GM18505 (cell line): ENCODE data around the gene ATP2A1.
A peak's percentile ranks its signal among the peaks of the same experiment; 100 is the strongest.
"Not testable (repeated sequence)": the region's sequence is repeated elsewhere in the genome, so short reads cannot be mapped to it uniquely, and the experiment has no call there.

ENCODE experiments used
- ATAC-seq: cut with Tn5 transposase; IDR thresholded peaks from one replicate; pipeline ENCODE4 v1.9.1; 2021; ENCODE audit not compliant: unreplicated experiment
- POLR2A ChIP-seq: IDR thresholded peaks from 4 replicates; pipeline ENCODE4 v1.6.1; 2011; ENCODE audit warnings: borderline replicate concordance; ENCODE audit not compliant: insufficient read depth, insufficient read length; ENCODE audit errors: extremely low read depth

Gene ATP2A1

DNA sequence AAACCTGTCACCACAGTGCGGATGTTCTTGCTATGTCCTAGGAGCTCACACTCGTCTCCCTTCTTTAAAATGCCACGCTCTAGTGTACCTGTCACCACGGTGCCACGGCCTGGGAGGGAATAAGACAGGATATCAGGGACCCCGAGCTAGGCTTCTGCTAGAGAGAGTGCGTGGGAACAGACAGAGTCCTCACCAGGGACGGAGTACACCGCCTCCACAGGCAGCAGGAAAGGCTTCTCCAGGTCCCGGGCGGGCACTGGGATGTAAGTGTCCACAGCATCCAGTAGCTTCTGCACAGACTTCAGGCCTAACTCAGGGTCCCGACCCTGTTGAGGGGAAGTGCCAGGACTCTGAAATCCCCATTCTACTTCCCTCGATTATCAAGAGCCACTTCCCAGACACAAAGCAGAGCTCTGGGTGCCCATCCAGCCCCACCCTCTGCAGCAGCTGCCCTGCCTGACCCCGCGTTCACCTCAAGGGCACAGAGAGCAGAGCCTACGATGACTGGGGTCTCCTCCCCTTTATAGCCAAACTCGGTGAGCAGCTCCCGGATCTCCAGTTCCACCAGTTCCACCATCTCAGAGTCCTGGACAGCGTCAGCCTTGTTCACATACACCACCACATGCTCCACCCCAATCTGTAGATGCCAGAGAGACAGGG is 33.9 kb upstream of the ATP2A1 start:
- no peak for TF ChIP-seq POLR2A
- no peak for ATAC-seq

DNA sequence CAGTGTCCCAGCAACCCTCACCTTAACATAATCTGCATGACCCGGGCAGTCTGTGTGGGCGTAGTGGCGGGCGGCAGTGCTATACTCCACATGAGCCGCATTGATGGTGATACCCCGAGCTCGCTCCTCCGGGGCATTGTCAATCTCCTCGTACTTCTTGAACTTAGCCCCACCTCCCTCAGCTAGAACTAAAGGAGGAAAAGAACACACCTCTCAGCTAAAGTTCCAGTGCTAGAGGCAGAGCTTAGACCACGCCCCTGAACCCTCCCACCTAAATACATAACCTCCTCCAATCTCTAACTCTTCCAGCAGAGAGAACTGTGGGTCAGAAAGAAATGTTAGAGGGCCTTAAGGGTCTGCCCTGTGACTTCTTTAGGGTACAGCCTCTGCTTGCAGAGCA is 33.0 kb upstream of the ATP2A1 start:
- no peak for TF ChIP-seq POLR2A
- ATAC-seq, result no peak

GRCh38 chr16:28845761-28846079 is 32.6 kb upstream of the ATP2A1 start:
- ATAC-seq, result peak; percentile 1

DNA sequence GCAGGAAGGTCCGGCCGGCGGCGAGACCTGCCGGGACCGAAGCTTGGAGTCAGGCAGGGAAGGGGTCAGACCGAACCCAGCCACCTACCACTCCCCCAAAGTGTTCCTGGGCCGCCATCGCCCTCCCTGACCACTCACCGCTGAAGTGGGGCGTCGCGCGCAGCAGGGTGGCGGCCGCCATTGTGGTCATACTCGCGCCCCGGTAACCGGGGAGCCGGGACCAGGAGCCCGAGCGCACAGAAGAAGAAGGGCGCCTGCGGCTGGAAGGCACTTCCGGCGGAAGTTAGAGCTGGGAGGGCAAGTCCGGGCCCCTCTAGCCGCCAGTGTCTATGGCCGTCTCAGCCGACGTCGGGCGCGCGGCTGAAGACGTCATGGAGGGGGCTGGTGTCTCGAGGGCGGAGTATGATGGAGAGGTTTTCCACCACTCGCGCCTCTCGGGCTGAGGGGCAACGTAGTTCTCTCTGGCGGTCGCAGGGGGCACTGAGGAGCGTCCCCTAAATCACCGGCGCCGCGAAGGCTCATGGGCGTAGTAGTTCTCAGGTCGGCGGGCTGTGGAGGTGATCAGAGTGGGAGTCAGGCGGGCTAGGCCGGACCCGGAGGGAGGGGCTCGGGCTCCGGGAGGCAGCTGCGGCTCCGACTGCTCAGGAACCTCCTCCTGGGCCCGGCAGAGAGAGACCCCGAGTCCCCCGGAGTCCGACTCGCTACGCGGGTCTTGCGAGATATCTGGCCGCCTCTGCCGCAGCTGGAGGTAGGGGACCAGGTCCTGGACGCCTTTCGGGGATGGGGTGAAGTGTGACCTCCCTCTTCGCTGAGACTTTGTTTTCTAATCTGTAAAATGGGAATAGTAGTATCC is 32.0 kb upstream of the ATP2A1 start, which contains the start of gene TUFM:
Gene TUFM (minus strand): TSS at position 269 of the 853 bp plus-strand sequence. CDS start 79 bp downstream, at position 190.
- TF ChIP-seq POLR2A, result peak; percentile 79
- peak; percentile 83 for ATAC-seq

More at GRCh38 chr16:28845761-28846079, 32.6 kb upstream of the ATP2A1 start:
- TF ChIP-seq POLR2A, result no peak

DNA sequence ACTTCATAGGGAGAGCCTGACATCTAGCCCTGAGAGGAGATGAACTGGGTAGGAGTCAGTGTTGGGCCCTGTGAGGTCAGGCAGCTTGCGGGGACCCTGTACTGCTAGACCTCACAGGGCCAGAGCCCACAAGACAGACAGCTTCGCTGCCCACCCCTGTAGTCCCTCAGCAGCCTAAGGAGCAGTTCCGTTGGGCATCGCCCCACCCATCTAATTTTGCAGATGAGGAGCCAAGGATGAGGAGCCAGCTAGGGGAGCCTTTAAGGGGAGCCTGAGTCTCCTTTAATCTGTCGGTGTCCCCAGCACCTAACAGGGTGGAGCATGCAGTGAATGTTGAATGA is 31.4 kb upstream of the ATP2A1 start:
- no peak for TF ChIP-seq POLR2A
- peak; percentile 5 for ATAC-seq

DNA sequence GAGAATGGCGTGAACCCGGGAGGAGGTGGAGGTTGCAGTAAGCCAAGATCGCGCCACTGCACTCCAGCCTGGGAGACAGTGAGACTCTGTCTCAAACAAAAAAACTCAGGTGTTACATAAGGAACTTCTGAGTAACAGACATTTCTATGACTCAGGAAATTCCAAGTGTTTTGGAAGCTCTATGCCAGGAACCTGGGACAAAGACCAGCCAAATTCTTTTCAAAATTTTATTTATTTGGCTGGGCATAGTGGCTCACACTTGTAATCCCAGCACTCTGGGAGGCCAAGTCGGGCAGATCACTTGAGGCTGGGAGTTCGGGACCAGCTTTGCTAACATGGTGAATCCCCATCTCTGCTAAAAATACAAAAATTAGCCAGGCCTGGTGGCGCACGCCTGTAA is 19.9 kb upstream of the ATP2A1 start:
- TF ChIP-seq POLR2A, result no peak
- ATAC-seq, result no peak

GRCh38 chr16:28859326-28859725 is 19.0 kb upstream of the ATP2A1 start:
- TF ChIP-seq POLR2A, result no peak
- ATAC-seq, result no peak

DNA sequence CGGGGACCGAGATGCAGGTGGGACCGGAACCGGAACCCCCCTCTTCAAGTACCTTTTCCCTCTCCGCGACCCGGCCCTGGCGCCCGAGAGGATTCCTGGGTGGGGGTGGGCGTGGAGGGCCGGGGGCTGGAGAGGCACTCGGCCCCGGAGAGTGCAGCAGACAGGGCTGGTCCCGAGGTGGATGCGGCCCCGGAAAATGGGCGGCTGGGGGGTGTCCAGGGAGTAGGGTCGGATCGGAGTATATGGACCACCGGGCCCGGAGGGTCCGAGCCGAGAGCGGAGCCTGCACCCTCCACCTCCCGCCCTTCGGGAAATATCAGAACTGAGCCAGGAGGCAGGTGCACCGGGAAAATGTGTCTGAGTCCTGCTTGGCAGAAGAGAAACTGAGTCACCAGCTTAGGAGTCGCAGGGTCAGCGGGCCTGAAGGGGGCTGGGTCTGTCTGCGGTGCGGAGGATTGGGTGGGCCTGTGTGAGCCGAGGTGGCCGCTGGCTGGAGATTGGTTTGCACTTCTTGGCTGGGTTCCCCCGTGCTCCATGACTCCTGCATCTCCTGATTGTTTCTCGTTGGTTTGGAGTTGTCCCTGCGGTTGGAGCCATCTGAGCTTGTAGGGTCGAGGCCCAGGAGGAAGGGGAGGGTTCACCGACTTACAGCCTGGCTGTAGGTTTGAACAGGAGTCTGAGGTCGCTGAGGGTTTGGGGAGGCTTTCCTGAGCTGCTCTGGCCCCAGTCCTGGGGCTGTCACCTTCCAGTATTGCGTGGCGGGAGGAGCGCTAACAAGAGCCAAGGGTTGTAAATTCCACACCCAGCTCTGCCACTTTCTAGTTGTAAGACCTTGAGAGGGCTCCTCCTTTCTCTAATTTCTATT is 14.1 kb upstream of the ATP2A1 start:
- TF ChIP-seq POLR2A, result no peak
- ATAC-seq, result peak; percentile 5

- TF ChIP-seq POLR2A, result no peak
- no peak for ATAC-seq
These were observed 13.1 kb upstream of the ATP2A1 start for GRCh38 chr16:28865001-28865688.

DNA sequence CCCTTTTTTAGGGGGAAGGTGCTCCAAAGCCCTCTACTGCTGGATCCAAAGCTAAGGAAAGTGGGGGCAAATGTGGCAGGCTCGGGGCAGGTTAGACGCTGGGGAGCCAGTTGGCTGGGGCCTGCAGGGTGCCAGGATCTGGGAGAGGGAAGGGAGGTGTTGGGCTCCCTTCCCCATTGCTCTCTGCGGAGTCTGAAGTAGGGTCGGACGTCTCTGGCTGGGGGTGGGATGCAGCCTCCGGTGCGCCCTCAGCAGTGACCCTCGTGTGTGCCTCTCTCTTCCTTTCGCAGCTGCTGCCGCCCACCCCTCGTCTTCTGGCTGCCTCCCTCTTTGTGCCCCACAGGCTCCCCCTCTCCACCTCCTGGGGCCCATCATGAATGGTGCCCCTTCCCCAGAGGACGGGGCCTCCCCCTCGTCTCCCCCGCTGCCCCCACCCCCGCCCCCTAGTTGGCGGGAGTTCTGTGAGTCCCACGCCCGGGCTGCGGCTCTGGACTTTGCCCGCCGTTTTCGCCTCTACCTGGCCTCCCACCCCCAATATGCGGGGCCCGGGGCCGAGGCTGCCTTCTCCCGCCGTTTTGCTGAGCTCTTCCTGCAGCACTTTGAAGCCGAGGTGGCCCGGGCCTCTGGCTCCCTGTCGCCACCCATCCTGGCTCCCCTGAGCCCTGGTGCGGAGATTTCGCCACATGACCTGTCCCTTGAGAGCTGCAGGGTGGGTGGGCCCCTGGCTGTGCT is 12.4 kb upstream of the ATP2A1 start:
- no peak for ATAC-seq
- TF ChIP-seq POLR2A, result no peak

DNA sequence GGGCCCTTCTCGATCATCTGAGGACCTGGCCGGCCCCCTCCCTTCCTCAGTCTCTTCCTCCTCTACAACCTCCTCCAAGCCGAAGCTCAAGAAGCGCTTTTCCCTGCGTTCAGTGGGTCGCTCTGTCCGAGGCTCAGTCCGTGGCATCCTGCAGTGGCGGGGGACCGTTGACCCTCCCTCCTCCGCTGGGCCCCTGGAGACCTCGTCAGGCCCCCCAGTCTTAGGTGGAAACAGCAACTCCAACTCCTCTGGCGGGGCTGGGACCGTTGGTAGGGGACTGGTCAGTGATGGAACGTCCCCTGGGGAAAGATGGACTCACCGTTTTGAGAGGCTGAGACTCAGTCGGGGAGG is 11.9 kb upstream of the ATP2A1 start:
- no peak for TF ChIP-seq POLR2A
- no peak for ATAC-seq

DNA sequence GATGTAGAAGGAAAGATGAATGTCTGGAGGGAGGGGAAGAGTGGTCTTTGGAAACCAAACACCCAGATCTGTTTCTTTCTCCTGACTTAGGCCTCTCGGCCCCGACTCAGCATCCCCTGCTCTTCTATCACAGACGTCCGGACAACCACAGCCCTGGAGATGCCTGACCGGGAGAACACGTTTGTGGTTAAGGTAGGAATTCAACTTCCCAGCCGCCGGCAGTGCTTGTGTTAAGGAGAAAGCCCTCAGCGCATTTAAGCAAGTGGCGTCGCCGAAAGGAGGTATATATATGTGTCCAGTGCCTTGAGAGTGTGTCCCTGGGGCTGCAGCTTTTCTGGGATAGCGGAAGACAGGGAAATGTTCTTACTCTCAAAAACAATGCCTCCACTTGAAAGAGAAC is 11.0 kb upstream of the ATP2A1 start:
- no peak for ATAC-seq

GRCh38 chr16:28867646-28868045 is 10.6 kb upstream of the ATP2A1 start:
- ATAC-seq, result not testable (repeated sequence)

More for the DNA sequence above, 11.0 kb upstream of the ATP2A1 start:
- TF ChIP-seq POLR2A, result no peak
